ENCODE measurements around the gene ID1. TPM values are rescaled to one million over a fixed set of nuclear protein-coding genes. Genes with fewer than 3 reads are reported as not detected.

Gene ID1
- total and polyA plus RNA-seq, 2 experiments from 2014 or later, result 221 to 479 TPM

DNA sequence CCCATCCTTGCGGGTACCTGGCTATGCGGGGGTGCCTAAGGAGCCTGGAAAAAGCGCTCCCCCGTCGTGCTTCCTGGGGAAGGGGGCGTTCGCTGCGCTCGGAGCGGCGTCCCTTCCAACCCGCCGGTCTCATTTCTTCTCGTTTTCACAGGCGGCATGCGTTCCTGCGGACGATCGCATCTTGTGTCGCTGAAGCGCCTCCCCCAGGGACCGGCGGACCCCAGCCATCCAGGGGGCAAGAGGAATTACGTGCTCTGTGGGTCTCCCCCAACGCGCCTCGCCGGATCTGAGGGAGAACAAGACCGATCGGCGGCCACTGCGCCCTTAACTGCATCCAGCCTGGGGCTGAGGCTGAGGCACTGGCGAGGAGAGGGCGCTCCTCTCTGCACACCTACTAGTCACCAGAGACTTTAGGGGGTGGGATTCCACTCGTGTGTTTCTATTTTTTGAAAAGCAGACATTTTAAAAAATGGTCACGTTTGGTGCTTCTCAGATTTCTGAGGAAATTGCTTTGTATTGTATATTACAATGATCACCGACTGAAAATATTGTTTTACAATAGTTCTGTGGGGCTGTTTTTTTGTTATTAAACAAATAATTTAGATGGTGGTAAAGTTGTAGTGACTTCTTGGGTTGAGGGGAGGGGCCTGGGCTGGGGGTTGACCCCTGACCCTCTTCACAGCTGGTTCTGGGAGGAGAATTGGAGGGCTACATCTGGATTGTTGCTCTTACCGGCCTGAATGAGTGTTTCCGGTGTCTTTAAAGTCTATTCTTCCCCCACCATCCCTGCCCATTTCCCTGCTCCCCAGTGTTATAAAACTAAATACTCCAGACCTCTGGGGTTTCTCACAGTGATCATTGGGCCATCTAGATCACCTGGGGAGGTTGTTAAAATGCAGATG, 1.1 kb downstream of the ID1 start:
- TF ChIP-seq EZH2 (IDR thresholded peaks at IDR 0.05; ENCODE audit: low read depth, unreplicated experiment) (no peak), REST (IDR thresholded peaks at IDR 0.05; ENCODE audit: unreplicated experiment) (no peak), JUNB (IDR thresholded peaks at IDR 0.05; ENCODE audit: unreplicated experiment) (no peak), POLR2AphosphoS5 (IDR thresholded peaks at IDR 0.05; ENCODE audit: low read depth) (no peak), STAT1 (IDR thresholded peaks at IDR 0.05; ENCODE audit: unreplicated experiment) (no peak), ZNF114 (CRISPR knock-in tag; IDR thresholded peaks at IDR 0.05) (no peak), NANOG (IDR thresholded peaks at IDR 0.05; ENCODE audit: borderline replicate concordance) (peak; percentile 97), EZH2phosphoT487 (IDR thresholded peaks at IDR 0.05; ENCODE audit: unreplicated experiment) (no peak), CREB1 (CRISPR knock-in tag; IDR thresholded peaks at IDR 0.05; ENCODE audit: low read depth) (no peak)
- TF ChIP-seq, protein P1, sequence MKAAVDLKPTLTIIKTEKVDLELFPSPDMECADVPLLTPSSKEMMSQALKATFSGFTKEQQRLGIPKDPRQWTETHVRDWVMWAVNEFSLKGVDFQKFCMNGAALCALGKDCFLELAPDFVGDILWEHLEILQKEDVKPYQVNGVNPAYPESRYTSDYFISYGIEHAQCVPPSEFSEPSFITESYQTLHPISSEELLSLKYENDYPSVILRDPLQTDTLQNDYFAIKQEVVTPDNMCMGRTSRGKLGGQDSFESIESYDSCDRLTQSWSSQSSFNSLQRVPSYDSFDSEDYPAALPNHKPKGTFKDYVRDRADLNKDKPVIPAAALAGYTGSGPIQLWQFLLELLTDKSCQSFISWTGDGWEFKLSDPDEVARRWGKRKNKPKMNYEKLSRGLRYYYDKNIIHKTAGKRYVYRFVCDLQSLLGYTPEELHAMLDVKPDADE (IDR thresholded peaks at IDR 0.05), result peak; percentile 18; the same call in 1 of the 2 replicates
- peak; percentile 88 for DNase-seq (ENCODE audit: low spot score)
- Histone ChIP-seq H3F3A (replicated peaks; ENCODE audit: low read depth) (peaks cover 41% of the 10 kb centered on the region), H3K27ac (ENCODE audit: low read depth) (peak overlapping the region; percentile 92), H3K4me1 (ENCODE audit: insufficient read depth) (peaks cover 52% of the 10 kb centered on the region), H3K9me2 (ENCODE audit: insufficient read depth) (no peaks in the 10 kb centered on the region), H3K4me2 (peak overlapping the region; percentile 76), H3K79me2 (replicated peaks; ENCODE audit: insufficient read depth) (peaks cover 19% of the 10 kb centered on the region), H3K36me3 (ENCODE audit: insufficient read depth) (no peaks in the 10 kb centered on the region), H3K4me3 (peak overlapping the region; percentile 61), H2AFZ (no peak overlapping the region), H3K27me3 (ENCODE audit: insufficient read depth) (no peaks in the 10 kb centered on the region), H4K20me1 (replicated peaks; ENCODE audit: insufficient read depth) (no peaks in the 10 kb centered on the region)
- peaks cover 40% of the 10 kb centered on the region for H3K4me1 Mint-ChIP-seq
- ATAC-seq, result peak; percentile 0; the same call in 1 of the 3 replicates
- peaks cover 13% of the 10 kb centered on the region for H3K36me3 Mint-ChIP-seq (ENCODE audit: low read depth)
- peaks cover 2% of the 10 kb centered on the region; the same call in 1 of the 3 replicates for H3K9me3 Mint-ChIP-seq
- peaks cover 62% of the 10 kb centered on the region for H3K27me3 Mint-ChIP-seq (ENCODE audit: insufficient read depth, low read depth, poor library complexity)
- H3K4me3 Mint-ChIP-seq, result peak overlapping the region; percentile 89
- H3K27ac Mint-ChIP-seq, result peak overlapping the region; percentile 89
